Measurements from ENCODE around the gene REM2.

Gene REM2

DNA sequence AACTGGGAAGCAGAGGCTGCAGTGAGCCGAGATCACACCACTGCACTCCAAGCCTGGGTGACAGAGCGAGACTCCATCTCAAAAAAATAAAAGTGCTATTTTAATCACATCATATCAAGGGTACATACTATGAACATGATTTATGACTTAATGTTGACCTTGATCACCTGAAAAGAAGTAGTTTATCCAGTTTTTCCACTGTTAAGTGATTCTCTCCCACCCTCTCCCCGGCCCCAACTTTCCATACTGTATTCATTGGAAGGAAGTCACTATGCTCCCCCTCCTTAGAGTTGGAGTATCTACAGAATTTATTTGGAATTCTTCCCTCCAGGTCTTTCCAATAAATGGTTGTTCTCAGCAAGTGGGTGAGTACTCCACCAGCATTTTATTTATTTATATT, 49.1 kb downstream of the REM2 start:
- no peak for DNase-seq

DNA sequence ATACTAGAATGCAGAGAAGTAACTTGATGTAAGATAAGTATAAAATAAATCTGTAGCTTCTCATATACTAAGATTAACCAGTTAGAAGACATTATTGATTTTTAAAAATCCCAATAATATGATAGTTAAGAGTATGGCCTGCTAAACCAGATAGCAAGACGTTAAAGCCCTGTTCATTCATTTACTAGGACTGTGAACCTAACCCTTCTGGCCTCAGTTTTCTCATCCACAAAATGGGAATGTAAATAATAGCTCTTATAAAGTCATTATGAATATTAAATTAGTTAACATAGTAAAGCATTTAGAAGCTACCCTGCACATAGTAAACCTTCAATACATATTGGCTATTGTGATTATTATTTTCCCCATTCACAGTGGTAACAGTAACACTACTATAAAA, 52.1 kb downstream of the REM2 start:
- no peak for DNase-seq

All from NCI-H1048 (cell line).